Activated CD4-positive, alpha-beta T cell treated with anti-CD3 and anti-CD28 coated beads for 4 hours (primary cell): Measurements from ENCODE around the gene SPATA2L.
"Not testable (repeated sequence)": the region's sequence is repeated elsewhere in the genome, so short reads cannot be mapped to it uniquely, and the experiment has no call there.

Experiments used
- DNase-seq, 2 donors: peaks; one replicate each; pipeline ENCODE4 v3.0.0-alpha.2; 2020

The SPATA2L gene

DNA sequence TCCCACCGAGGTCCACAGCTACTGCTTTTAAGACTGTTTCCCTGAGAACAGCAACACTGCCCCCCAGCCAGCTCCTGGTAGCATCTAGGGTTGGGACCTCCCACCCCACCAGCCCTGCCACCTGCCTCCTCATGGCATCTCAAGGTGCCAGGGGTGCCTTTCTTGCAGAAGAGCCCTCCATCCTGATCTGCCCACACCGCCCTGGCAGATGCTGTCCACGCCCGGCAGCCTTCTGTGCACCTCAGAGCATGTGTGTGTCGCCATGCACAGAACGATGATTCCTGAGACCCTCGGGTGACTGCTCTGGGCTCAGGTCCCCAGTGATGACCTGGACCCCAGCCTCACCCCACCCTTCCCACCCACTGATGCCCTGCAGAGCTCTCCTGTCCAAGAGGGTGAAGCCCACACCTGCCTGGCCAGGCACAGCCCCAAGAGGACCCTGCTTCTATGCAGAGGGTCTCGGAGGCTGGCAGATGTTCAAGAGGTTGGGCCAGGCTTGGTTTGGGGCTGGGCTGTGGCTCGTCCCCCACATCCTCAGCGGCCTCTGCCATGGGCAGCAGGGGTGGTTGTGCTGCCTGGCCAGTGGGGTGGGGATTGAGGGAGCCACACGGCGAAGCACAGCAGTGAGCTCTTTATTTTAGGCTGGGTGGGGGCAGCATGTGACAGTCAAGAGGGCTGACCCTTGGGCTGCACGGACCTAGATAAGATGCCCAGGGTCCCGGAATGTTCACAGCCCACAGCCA, 5.2 kb upstream of the SPATA2L start:
- no peak for DNase-seq

DNA sequence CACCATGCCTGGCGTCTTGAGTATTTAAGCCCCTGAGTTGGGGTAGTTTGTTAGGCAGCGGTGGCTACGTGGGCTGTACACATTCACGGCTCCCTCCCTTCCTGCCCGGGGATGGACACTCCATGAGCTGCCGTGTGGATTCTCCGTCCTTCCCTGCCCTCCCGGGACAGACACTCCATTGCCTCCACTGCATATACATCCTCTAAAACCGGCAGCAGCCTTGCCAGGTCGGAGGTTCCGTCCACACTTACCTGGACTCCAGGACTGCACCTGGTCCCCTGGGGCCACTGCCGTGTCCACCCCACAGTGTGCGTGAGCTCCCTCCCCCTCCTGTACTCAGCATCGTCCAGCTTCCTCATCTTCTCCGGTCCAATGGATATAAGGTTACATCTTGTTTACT, 3.5 kb upstream of the SPATA2L start:
- no peak for DNase-seq

DNA sequence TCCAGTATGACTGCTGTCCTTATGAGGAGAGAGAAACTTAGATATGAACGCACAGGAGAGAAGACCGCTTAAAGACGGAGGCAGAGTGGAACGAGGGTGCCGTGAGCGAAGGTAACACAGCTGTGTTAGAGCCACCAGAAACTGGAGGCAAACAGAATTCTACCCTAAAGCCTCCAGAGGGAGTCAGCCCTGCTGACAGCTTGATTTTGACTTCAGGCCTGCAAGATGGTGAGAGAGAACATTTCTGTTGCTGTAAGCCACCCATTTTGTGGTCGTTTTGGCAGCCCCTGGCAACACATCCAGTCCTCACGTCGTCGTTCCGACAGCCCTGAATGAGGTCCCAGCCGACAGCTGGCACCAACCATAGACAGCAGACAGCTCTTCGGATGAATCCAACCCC, 2.8 kb upstream of the SPATA2L start:
- no peak for DNase-seq

DNA sequence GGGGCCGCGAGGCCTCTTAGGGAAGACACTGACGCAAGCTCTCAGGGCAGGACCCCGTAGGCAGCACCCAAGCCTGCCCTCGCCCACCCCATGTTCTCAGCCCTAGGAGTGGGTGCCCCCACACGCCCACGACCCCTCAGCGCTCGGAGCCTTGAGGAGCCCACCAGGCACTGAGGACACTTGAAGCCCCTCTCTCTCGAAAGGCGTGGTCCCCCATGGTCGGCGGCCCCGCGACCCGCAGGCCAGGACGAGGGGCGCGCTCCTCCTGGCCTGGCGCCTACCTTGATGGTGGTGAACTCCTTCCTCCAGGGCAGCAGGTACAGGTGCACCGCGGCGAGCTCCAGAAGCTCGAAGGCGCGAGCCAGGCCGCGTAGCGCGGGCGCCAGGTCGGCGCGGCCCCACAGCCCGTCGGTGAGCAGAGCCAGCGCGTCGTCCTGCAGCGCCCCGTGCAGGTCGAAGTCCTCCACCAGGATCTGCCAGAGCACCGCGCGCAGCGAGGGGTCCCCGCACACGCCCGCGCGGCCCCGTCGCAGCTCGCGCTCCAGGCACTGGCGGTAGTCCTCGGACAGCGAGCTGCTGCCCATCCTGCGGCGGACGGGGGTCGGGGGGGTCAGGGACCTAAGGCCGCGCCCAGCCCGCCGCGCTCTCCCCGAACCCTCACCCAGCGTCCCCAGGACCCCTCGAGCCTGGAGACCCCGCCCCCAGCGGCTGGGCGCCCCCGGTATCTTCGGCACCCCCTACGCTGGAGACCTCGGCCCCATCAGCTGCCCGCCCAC, 668 bp downstream of the SPATA2L start:
- peak; percentile 48 to 49 for DNase-seq

DNA sequence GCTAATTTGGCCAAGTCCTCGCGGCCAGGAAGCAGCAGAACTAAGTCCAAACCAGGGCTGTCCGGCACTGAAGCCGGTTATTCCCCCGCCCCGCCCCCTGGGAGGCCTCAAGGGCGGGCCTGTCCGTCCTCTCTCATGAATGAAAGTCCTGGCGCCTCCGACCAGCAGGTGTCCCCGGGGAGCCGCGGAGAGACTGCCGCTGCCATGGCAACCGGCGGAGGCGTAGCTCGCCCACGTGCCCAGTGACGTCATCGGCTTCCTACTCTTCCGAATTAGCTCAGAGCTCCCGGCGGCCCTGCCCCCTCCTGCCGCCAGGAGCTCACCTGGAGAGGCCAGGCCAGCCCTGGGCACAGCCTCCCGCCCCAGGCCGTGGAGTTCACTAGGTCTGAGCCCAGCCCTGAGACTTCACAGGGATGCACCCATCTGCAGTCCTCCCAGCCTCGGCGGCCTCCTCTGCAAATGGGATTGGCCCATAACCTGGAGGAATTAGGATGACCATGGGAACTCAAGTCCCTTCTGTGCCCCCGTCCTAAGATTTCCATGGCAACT, 1.3 kb downstream of the SPATA2L start:
- peak; percentile 99 for DNase-seq

DNA sequence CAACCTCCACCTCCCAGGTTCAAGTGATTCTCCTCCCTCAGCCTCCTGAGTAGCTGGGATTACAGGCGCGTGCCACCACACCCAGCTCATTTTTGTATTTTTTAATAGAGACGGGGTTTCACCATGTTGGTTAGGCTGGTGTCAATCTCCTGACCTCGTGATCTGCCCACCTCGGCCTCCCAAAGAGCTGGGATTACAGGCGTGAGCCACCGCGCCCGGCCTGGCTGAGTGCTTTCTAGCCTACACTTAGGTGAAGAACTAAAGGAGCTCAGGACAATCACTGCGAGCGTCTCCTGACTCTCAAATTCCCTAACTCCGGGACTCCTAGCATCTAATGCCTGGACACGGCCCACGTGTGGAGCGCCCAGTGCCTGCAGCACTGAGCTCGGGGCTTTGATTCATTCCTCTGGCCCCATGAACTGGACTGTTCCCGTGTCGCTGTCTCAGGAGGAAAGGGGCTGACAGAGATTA, 1.8 kb downstream of the SPATA2L start:
- DNase-seq: not testable (repeated sequence)

DNA sequence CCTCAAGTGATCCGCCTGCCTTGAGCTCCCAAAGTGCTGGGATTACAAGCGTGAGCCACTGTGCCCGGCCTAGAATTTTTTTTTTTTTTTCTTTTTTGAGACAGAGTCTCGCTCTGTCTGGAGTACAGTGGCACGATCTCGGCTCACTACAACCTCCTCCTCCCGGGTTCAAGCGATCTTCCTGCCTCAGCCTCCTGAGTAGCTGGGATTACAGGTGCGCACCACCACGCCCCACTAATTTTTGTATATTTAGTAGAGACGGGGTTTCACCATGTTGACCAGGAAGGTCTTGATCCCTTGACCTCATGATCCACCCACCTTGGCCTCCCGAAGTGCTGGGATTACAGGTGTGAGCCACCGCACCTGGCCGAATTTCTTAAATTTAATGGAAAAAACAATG, 2.8 kb downstream of the SPATA2L start:
- DNase-seq: not testable (repeated sequence)

DNA sequence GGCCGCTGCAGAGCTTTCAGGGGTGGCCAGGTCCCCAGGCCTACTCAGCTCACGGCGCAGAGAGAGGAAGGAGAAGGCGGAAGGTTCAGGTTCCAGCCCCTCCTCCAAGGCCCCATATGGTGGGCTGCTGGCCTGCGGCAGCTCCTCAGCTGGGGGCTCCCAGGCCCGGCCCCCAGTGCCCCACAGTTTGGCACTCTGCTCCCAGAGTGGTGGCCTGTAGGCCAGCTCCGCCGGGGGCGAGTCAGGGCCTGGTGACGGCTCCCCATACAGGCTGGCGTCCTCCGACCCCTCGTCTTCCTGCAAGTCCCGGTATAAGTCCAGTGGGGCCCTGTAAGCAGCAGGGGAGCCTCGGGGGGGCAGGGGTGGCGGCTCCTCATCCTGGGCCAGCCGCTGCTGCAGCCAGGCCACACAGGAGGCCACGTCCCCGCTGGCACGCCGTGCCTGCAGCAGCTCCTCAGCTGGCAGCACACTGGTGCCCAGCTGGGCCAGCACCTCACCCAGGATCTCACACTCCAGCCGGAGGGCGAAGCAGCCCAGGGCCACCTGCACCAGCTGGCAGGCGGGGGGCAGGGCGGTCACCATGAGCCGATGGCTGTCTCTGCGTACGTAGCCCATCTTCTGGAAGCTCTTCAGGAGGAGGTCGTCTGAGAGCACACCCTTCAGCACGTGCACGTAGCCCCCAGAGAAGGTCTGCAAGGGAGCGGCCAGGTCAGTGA, 3.7 kb downstream of the SPATA2L start:
- DNase-seq: no peak

DNA sequence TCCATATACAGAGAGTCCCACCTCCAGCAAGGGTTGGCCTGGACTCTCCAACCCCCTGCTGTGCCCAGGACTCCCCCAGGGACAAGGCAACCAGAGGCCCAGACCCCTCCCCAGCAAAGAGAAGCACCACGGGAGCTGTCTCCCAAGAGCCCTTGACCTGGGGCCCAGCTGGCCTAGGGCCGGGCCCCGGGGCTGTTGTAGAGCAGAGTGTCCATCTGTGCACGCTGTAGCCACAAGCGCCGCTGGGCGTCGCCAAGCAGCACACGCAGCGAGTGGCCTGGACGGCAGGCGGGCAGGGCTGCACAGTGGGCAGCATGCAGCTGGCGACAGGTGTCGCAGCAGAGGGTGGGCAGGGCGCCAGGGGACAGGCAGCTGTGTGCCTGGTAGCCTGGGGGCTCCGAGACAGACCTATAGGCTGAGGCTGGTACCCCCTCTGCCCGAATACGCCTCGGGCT, 4.3 kb downstream of the SPATA2L start:
- DNase-seq: no peak

DNA sequence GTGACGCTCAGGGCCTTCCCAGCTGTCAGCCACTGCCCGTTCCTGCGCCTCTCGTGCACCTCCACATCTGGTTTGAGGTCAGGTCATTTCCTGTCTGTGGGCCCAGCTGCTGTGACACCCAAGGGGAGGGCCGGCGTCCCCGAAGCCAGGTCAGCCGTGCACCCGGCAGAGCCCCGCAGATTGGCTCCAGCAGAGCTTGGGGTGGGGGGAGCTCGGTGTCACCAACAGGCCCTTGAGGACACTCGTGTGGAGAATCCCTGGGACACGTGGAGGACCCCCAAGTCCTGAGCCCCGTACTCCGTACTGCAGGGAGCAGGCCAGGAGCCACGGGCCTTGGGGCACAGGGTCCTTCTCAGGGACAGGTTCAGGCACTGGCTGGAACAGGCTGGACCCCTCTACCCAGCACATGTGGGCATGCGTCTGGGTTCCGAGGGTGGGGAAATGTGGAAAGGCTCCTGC, 4.8 kb downstream of the SPATA2L start:
- no peak for DNase-seq

DNA sequence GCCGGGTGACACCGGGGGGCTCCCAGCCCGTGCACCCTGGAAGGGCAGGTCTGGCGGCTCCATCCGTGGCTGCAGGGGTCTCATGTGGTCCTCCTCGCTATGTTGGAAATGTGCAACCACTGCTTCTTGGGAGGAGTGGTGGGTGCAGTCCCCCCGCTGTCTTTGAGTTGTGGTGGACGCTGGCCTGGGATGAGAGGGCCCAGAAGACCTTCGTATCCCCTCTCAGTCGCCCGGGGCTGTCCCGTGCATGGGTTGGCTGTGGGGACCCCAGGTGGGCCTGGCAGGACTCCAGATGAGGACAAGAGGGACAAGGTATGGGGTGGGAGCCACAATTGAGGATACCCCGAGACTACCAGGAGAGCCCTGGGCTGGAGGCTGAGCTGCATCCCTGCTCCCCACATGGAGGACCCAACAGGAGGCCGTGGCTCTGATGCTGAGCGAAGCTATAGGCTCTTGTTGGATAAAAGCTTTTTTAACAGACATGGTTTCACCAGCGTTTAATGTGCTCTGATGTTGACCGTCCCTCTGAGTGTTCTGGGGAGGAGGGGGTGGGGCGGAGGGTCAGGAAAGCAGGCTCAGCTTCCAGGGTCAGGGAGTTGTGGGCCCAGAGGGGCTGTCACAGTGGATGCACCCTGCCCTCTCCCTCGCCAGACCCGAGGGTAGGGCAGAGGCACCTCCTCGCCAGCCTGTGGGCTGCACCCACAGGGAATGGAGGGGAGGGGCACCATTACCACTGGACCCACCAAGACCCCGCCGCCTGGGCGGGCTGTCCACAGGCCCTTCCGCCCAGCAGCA, 5.4 kb downstream of the SPATA2L start:
- no peak for DNase-seq

DNA sequence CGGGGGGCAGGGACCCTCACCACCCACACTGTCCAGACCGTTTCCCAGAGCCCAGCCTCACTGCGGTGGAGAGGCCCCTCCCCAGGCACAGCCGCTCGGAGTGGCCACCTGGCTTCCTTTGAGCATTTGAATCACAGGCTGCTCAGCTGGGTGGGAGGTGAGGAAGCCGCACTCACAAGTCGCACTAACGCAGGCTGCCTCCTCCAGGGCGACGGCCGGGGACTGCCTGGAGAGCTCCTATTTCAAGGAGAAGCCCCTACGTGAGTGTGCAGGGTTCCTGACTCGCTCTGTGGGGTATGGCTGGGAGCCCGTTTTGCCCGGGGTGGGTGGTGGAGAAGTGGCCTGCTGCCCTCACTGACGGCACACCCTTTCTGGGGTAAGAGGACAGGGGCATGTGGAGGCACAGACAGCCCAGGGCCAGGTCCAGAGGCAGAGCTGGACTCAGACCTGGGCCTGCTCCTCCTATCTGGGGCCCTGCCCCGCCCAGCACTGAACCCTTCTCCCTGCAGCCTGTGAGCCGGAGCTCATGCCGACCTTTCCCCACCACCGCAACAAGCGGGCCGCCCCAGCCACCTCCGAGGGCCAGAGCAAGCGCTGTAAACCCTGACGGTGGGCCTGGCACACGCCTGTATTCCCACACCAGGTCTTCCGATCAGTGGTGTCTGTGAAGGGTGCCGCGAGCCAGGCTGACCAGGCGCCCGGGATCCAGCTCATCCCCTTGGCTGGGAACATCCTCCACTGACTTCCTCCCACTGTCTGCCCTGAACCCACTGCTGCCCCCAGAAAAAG, 6.2 kb downstream of the SPATA2L start:
- DNase-seq: no peak

DNA sequence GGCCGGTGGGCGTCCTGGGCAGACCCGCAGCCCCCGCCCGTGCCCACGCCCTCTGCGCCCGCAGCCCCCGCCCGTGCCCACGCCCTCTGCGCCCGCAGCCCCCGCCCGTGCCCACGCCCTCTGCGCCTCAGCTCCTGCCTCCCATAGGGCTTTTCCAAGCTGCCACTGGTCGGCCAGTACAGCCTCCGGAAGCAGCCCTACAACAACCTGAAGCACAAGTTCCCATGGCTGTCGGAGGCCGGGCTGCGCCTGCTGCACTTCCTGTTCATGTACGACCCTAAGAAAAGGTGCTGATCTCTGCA, 6.8 kb downstream of the SPATA2L start:
- DNase-seq: not testable (repeated sequence)

DNA sequence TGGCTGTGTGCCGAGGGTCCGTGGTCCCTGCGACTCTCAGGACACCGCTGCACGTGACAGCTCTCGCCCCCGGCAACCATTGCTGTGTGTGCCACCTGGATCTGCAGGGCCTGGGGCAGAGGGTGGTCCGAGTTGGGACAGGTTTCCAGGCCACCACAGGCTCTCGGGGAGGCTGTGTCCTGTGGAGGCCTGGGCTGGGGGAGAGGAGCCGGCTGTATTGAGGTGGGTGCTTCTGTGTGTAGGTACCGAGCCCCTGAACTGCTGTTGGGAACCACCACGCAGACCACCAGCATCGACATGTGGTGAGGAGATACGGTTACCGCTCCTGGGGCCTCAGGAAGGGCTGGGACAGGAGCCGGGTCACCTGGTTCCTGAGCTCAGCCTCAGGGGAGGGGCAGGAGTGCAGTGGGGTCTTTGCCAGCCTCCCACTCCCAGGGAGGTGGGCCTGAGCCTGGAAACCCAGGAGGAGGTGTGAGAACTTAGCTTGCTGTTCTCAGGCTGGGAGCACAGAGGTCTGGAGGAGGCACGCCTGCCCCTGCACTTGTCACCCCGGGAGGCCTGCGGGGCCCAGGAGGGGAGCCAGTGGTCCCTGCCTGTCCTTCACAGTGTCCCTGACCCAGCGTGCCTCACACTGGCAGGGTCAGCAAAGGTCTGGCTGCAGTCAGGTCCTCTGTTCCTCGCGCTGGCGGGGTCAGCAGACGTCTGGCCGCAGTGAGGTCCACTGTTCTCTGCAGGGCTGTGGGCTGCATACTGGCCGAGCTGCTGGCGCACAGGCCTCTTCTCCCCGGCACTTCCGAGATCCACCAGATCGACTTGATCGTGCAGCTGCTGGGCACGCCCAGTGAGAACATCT, 7.3 kb downstream of the SPATA2L start:
- DNase-seq: no peak

DNA sequence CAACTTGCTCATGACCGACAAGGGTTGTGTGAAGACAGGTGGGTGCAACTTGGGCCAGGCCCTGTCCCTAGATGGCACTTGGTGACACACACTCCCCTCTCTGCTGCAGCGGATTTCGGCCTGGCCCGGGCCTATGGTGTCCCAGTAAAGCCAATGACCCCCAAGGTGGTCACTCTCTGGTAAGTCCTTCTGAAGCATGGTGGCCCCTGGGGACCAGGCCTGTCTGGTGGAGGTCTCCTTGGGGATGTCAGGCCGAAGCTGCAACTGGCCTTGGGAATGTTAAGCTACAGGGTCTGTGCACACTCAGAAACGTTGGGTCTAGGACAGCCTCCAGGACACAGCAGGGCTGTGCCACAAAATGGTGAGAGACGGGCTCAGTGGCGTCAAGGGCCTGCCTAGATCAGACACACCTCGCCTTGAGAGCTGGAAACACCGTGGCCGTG, 8.2 kb downstream of the SPATA2L start:
- DNase-seq: no peak

DNA sequence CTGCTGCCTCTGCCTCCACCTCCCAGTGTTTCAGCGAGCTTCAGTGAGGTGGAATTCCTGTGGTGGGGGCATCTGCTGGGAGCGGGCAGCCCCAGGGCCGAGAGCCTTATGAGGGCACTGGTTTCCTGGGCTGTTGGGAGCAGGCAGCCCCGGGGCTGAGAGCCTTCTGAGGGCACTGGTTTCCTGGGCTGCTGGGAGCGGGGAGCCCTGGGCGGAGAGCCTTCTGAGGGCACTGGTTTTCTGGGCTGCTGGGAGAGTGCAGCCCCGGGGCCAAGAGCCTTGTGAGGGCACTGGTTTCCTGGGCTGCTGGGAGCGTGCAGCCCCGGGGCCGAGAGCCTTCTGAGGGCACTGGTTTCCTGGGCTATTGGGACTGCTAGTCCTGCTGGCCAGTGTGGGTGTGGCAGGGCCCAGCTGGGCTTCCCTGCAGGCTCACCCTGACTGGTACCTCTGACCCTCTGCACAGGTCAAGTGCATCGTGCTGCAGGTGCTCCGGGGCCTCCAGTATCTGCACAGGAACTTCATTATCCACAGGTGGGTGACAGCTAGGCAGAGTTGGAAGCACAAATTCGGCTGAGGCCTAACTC, 9.4 kb downstream of the SPATA2L start:
- no peak for DNase-seq

DNA sequence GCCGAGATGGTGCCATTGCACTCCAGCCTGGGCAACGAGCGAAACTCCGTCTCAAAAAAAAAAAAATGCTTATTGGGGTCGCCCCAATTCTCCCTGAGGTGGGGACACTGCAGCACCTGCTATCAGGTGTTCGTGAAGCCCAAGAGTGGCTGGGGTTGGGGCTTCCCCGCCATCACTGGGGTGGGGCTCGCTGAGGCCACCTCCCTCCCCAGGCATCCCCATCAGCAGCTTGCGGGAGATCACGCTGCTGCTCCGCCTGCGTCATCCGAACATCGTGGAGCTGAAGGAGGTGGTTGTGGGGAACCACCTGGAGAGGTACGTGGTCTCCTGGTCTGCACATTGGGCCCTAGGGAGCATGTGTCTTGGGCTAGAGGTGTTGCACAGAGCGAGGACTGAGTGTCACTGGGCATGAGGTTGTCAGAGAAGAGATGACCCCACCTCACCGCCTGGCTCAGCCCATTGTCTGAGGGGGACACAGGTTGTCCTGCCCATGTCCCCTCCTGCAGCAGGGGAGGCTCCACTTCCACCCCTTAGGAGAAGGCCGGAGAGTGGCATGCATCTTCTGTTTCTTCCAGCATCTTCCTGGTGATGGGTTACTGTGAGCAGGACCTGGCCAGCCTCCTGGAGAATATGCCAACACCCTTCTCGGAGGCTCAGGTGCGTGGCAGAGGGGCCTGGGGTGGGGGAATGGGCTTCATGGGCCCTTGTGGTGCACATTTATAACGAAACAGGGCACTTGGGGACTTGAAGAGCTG, 10.1 kb downstream of the SPATA2L start:
- no peak for DNase-seq

DNA sequence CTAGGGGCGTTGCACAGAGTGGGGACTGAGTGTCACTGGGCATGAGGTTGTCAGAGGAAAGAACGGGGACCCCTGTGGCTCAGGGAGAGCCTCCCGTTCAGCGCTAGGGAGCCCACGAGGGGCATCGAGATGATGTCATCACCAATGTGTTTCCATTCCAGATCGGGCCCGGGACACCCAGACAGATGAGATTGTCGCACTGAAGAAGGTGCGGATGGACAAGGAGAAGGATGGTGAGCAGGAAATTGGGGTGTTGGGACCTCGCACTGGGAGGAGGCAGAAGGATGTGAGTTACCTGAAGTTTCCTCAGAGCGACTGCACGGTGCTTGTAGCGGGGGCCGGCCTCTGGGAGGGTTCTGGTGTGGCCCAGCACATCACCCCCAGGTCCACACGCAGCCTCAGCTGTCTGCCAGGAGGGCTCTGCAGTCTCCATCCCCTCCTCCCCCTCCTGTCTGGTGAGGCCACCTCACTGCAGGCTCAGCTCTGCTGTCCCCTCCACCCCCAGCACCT, 11.1 kb downstream of the SPATA2L start:
- DNase-seq: no peak

DNA sequence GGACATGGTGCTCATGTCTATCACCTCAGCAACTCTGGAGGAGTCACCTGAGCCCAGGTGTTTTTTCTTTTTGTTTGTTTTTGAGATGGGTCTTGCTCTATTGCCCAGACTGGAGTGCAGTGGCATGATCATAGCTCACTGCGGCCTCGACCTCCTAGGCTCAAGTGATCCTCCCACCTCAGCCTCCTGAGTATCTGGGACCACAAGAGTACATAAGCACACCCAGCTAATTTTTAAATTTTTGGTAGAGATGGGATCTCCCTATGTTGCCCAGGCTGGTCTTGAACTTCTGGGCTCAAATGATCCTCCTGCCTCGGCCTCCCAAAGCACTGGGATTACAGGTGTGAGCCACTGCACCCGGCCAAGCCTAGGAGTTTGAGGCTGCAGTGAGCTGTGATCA, 11.9 kb downstream of the SPATA2L start:
- not testable (repeated sequence) for DNase-seq
